SK-N-DZ (cell line): ENCODE data around the gene CREB3.

ENCODE experiments used
- DNase-seq: peaks from one replicate; pipeline ENCODE4 v3.0.0-alpha.2; 2015; ENCODE audit warnings: low spot score

The CREB3 gene

DNA sequence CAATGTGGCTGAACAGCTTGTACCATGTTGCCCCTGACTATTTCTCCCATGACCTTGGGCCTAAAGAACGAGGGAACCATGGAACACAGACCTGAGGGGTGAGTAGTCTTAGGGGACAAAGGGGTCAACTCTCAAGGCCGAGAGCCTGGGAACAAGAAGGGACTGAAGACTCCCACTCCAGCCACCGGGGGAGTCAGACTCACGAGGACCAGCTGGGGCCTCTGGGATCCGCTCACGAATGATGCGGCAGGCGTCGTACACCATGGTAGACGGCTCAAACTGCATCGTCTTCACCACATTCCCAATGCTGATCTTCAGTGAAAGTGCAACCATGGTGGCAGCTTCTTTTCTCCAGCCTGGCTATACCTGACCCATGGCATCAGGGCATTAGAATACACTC, 7.1 kb upstream of the CREB3 start:
- DNase-seq: no peak

DNA sequence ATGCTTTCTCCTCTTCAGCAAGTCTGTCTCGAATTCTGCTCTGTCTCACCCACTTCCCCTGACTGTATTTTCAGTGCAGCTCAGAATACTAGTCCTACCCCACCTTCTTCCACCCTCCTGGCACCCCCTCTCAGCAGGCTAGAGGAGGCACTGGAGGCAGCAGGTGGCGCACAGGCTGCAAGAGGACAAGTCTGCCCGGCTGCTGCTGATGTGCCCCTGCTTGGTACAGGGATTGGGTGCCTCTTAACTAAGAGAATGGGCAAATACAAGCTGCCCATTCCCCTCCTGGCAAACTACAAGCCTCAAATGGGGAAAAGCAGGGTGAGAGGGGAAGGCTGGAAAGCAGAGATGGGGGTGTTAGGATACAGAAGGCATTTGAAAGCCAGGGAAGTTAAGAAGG, 5.5 kb upstream of the CREB3 start:
- DNase-seq: no peak

DNA sequence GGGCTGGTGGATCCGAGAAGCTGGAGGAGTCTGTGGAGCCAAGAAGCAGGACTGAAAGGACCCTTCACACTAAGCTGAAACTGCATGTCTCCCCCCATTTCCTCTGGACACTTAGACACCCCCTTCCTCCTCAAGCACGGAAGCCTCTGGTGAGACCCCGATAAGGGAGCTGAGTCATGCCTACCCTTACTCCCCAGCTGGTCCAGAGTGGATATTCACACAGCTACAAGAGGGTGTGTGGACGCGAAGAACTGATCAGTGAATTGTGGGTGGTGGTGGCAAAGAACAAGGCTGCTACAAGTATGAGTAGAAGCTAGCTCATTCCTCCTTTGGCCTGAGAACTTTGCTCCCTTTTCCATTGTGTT, 4.8 kb upstream of the CREB3 start:
- DNase-seq: no peak

DNA sequence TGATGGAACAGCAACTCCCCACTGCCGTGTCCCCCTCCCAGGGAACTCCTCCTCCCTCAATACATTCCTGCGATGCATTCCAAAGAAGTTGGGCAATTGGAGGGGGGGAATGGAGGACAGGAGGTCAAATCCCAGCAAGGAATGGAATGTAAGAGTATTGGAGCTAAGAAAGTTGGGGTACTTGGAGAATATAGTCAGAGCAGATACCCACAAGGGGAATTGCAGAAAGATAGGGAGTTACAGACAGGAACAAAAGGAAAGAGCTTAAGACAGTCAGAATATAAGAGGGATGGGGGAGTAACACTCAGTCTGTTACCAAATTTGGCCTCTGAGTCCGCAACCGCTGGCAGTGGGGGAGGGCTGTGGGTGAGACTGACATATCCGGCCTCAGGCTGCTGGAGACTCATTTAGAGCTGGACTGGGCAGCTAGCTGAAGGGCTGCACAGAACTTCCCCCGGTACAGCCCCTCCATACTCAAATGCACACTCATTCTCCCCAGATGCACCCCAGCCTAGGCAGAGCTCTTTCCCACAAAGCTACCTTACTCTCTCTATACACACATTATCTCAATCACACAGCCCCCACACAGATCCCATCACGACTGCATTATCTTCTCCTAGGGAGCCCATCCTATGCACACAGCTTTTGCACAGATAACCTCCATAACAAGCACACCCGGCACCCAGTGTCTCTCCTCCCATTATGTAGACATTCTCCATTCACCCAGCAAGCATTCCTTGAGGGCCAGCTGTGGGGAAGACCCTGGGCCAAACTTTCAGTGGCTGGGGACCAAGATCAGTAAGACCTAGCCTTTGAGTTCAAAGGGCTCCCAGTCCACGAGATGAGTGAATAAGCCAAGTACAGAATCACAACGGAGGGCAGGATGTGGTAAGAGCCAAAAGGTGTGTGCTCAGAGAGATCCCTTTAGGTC, 4.2 kb upstream of the CREB3 start:
- DNase-seq: no peak

DNA sequence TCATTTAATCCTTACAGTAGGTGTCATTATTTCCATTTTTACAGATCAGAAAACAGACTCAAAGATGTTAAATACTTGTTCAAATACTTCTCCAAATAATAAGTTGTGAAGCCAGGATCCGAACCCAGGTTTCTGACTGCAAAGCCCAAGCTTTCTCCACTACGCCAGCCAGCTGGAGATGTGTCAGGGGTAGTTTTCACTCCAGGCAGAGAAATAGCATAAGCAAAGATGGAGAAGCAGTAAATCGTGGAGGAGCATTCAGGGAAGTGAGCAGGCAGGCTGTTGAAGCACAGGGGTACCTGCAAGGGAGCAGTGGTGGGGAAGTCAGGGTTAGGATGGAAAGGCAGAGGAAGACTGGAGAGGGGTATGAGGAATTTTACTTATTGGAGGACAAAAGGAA, 3.4 kb upstream of the CREB3 start:
- no peak for DNase-seq

DNA sequence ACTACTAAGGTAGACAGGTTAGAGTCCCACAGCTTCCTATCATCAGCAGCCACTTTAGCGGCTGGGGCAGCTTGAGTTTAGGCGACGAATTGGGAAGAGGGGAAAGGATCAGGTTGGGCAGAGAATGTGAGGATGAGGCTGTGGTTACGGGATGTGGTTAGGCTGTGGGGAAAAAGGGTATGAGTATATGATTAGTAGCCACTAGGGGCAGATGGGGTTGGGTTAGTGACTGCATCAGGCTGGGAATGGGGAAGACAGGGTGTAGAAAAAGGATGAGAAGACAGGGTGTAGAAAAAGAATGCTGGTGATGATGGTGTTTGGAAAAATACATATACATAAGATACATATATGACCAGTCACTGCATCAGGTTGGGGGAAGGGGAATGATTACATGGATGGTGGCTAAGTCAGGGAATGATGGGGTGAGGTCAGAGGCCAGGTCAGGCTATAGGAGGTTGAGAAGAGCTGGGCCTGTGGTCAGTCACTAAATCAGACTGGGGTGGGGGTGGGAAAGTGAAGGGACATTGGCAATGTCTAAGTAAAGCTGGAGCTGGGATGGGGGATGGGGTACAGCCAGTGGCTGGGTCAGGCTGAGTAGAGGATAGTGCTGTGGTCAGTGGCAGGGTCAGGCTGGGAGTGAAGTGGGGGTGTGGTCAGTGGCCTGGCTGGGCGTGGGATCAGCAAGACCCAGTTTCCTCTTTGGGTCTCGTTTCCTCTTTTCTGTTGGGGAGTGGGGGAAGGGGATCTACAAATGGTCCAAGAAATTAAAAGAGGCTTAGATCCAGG, 2.6 kb upstream of the CREB3 start:
- DNase-seq: peak; percentile 48

DNA sequence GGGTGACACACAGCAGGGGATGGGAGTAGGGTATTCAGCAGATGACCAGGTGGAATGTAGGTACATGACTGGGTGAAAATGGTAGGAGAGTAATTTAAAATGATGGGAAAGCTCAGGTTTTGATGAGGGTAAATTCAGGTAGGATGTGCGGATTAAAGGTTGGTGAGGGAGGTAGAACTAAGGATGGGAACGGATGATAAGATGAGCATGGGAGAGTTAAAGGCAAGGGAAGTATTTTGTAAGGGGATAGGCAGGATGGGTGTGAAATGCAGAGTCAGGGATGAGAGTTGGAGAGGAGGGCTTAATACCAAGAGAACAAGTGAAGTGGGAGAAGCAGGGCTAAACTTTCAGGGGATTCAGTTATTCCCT, 2.0 kb upstream of the CREB3 start:
- no peak for DNase-seq

DNA sequence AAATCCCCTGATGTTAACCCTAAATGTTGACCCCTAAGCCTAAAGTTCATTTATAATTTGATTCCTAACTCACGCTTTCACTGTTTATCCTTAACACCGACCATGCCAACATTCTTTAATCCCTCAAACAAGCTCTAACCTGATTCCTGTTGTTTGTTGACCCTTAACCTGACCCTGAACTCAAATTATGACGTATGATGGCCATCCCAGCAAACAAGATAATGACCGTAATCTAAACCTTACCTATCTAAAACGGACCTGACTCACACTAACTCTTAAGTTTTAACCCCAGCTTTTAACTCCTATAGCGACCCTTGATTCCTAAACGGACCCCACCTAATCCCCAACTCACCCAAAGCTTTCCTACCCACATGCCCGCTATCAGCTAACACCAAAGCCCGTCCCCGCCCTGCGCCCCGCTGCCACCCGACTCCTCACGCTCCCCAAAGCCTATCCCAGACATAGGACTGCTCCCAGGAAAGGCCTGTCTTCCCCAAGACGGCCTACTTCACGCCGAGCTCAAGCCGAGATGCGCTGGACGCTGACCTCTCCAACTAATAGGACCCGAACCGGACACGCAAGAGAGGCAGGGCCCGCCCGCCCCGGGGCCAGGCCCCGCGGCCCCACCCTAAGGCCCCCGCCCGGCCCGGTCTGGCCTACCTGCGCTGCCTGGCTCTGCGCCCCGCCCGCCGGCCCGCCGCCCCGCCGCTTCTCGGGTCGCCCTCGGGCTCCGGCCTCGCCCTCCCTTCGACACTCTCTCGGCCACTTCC, 866 bp upstream of the CREB3 start:
- DNase-seq: no peak

DNA sequence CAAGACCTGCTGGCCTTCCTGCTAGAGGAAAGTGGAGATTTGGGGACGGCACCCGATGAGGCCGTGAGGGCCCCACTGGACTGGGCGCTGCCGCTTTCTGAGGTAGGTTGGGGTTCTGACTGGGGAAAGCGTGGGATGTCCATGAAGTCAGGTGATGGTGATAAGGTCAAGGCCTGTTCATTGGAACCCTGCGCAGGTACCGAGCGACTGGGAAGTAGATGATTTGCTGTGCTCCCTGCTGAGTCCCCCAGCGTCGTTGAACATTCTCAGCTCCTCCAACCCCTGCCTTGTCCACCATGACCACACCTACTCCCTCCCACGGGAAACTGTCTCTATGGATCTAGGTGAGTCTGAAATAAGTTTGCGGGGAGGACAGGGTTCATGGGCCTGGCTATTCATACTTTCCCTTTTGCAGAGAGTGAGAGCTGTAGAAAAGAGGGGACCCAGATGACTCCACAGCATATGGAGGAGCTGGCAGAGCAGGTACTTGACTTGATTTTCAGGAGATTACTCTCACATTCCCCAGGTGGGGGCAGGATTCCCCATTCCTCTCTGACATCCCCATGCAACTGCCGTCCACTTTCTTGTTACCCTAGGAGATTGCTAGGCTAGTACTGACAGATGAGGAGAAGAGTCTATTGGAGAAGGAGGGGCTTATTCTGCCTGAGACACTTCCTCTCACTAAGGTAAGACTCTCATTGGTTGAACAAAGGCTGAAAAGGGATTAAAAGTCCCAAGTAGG, 505 bp downstream of the CREB3 start:
- DNase-seq: peak; percentile 57

DNA sequence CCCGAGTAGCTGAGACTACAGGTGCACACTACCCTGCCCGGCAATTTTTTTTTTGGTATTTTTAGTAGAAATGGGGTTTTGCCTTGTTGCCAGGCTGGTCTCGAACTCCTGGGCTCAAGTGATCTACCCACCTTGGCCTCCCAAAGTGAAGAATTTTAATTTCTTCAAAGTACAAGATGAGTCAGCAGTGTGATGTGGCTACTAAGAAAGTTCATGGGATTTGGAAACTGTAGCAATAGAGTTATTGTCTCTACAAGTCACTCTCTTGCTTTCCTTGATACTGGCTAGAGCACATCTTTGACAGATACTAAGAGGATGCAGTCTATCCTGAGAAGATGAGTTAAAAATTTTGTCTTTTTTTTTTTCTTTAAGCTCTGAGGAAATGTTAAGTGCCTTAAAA, 1.6 kb downstream of the CREB3 start:
- DNase-seq: no peak

DNA sequence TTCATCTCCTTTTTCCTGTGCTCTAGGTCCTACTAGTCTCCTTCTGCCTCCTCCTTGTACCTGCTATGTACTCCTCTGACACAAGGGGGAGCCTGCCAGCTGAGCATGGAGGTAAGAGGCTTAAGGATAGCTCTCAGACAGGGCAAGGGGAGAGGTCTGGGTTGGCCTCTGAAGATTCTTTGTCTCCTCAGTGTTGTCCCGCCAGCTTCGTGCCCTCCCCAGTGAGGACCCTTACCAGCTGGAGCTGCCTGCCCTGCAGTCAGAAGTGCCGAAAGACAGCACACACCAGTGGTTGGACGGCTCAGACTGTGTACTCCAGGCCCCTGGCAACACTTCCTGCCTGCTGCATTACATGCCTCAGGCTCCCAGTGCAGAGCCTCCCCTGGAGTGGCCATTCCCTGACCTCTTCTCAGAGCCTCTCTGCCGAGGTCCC, 3.8 kb downstream of the CREB3 start:
- DNase-seq: peak; percentile 76

DNA sequence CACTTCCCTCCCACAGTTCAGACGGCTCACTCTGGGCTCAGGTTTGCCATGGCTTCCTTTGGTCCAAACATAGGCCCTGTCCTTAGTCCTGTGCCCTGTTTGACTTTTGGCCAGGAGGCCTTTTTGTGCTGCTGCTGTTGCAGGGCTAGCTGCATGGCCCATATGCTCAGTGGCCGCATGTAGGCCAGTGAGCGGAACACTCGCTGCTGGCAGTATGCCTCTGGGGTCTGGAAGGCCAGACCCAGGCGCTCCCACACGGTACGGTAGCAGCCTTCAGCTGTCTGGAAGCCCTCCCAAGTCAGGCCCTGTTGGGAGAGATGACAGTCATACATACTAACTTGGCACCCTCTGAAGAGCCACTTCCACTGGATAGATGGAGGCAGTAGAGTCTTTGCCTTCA, 4.7 kb downstream of the CREB3 start:
- DNase-seq: no peak

DNA sequence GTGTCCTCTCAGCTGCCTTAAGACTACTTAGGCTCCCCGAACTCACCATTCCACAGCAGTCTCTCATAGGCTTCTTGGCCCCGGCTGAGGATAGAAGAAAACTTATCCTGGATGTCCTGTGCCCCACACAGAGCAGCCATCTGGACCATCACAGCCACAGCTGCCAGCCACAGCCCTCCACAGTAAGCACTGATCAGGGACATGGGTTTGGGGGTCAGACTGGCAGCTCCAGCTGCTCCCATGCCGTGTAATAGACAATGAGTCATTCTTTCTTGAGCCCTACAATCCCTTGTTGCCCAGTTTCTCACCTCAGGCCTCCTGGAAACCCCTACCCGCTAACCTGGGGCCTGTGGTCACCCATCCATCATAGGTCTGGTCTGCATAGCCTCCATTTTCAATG, 5.7 kb downstream of the CREB3 start:
- DNase-seq: no peak

DNA sequence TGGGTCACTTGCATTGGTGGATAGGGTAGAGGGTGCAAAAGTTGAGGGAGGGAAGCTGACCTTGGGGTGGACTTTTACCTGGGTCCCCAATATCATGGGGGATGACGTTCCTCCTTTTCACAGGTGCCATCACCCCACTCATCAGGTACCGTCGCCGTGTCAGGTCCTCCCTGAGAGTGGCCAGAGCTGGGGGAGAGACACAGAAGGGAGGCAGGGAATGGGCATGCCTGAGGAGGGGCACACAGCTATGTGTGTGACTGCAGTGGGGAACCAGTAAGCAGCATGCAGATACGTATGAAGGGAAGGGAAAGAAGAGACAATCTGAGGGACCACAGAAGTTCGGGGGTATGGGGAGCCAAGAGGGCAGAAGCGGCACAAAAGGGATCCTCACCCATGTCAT, 6.5 kb downstream of the CREB3 start:
- DNase-seq: no peak

DNA sequence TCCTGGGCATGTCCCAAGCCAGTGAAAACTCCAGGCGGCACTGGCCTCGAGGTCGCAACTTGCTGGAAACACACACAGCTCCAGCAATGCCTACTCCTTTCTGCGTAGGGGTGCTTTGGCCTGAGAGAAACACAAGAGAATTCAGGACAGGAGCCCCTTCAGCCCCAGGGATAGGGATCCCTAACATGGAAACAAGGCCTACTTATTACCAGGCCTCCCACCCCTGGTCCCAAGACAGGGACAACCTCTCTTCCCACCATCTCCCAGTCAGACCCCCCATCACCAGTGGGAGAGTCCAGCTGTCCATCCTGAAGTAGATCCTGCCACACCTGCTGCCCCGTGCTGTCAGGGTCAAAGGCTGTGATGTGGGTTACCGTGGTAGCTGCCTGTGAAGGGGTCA, 7.8 kb downstream of the CREB3 start:
- DNase-seq: no peak

DNA sequence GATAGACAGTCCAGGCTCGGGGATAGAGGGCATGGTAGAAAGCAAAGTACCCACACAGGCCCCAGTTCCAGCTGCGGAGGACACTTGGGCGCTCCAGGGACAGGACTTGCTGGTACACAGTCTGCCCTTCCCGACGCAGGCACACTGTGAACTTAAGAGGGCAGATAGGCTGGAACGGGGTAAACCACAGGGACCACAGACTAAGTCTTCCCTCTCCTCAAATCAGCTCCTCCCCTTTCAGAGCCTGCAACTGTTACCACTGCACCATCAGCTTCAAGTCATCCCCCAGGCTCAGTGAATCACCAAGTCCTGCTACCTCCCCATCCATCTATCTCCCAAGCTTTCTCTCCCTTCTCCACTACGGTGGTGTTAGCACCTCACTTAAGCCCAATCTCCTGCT, 9.3 kb downstream of the CREB3 start:
- no peak for DNase-seq

DNA sequence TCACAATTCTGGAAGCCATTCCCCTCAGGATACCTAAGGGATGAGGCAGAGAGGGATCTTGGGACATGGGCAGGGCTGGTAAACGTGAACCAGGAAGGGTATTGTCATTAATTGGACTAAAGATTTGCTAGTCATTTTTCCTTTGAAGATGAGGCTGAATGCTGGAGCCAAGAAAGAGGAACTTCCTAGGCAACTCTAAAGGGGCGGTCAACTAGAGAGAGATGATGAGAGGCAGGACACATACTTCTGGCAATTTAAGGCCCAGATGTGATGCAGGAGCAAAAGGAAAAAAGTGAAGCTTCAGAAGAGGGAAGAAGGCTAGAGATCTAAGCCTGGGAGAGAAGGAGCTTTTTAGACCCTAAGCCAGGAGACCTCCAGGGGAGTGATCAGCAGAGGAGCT, 11.0 kb downstream of the CREB3 start:
- no peak for DNase-seq

DNA sequence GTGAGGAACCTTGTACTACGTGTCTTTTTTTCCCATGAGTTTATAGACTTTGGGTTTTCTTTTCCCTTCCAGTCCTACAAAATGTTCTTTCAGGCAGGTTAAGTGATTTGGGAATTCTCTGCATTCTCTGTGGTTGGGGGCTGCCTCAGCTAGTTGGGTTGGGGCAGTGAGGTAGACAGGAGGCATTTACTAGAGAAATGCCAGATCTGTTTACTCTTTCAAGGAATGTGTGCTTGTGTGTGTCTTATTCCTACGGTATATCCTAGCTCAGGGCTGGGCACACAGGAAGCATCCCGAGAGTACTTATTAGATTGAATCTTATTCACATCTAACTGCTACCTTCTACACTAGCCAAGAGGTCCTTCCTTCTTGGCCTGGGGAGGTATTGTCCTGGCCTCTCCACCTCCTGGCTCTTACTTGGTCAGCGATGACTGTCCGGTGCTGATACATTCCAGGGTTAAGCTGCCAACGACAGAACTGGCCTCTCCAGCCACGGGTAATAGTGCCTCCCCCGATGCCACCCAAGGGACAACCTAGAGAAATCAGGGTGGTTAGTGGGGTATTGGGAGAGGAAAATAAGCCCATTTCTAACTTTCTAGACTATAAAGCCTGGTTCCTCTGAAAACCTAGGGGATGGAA, 11.5 kb downstream of the CREB3 start:
- DNase-seq: no peak

DNA sequence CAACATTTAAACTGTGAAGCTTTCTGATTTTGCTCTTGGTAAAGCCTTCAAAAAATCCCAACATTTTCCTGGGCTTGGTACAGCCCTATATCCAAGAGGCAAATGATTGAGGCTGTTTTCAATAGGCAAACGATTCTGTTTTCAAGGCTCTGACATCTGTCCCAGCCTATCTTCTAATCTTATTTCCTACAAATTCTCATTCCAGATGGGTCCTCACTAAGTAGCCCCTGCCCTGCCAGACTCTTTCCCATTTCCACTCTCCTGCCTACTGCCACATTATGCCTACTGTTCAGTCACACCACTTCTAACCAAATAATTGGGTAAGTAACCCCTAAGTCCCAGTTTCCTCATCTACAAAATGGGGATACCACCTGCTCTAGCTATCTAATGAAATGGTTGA, 13.1 kb downstream of the CREB3 start:
- peak; percentile 30 for DNase-seq

DNA sequence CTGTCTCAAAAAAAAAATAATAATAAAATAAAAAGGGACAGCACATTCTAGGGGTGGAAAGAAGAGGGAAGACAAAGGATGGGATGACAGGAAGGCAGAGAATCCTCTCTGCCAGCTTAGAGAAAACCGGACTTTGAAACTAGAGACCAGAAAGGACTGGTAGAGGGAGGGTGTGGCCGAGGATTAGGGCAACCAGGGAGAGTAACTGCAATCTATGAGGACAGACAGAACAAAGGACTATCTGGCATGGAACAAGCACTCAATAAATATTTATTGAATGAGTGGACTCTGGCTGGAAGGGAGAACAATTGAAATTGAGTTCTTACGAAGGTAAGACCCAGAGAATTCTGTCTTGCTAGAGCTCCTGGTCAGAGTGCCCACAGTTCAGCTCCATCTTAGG, 14.1 kb downstream of the CREB3 start:
- DNase-seq: no peak

DNA sequence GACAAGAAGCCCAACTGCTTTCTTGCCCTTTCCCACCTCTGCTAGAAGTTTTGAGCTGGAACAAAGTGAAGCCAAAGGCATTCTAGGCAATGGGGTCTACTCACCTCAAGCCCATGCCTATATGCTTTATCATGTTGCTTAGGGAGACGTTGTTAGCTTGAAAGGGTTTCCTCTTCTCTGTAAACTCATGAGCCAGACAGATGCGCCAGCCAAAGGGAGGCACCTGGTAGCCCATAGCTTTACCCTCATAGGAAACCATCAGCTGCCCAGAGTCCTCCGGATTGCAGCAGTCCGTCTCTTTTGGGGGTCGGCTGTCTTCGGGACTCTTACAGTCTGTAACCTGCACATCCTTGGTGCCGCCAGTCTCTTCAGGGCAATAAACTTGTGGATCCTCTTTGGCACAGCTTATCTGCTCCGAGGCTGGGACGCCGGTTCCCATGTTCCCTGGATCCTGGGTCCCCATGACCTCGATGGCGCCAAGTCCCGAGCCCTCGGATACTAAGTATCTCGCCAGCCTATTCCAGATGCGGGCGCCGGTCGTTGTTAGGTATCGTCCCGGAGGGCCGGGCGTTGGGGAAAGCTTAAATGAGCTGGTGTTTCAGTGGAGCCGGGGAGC, 15.9 kb downstream of the CREB3 start:
- DNase-seq: no peak
